ENCODE data around the gene MLH1. TPM values are rescaled to one million over a fixed set of nuclear protein-coding genes. Genes with fewer than 3 reads are reported as not detected.
A peak's percentile ranks its signal among the peaks of the same experiment; 100 is the strongest.

MLH1 gene
- total RNA-seq, 1 experiment from 2014 or later, result 28.5 TPM

DNA sequence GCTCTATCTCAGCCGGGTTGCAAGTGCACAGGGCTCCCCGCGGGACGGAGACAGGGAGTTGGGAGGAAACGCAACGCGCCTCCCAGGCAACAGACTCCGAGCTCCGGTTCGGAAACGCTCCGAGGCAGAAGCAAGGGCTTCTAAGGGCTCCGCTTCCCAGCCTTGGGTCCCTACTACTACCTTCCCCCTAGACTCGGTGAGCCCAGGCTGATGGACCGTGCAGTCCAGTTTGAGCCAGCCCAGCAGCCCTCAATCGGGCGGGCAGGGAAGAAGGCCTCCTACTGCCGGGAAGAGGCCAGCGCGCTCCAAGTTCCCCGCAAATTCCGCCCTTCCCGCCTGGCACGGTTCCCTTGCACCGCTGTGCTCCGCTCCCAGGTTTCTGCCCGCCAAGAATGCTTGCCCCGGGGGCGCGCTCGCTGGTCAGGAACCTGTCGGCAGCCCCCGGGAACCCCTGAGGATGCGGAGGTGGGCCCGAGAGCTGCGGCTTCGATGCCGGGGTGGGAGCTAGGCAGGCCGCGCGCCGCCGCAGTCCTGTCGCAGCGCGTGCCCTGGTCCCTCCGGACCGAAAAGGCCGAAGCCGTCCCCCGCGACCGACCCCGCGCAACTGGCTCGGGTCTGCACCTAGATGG is 49.2 kb upstream of the MLH1 start:
- intact Hi-C loops (cut with micrococcal nuclease; ENCODE audit: unreplicated experiment), result no loop called here
- CTCF ChIA-PET, result interaction anchor here (0.7 kb wide), 1 partner anchor 15 kb away, joined by 3 read pairs; no protein-coding TSS in a partner anchor
- ATAC-seq, result peak; percentile 87

DNA sequence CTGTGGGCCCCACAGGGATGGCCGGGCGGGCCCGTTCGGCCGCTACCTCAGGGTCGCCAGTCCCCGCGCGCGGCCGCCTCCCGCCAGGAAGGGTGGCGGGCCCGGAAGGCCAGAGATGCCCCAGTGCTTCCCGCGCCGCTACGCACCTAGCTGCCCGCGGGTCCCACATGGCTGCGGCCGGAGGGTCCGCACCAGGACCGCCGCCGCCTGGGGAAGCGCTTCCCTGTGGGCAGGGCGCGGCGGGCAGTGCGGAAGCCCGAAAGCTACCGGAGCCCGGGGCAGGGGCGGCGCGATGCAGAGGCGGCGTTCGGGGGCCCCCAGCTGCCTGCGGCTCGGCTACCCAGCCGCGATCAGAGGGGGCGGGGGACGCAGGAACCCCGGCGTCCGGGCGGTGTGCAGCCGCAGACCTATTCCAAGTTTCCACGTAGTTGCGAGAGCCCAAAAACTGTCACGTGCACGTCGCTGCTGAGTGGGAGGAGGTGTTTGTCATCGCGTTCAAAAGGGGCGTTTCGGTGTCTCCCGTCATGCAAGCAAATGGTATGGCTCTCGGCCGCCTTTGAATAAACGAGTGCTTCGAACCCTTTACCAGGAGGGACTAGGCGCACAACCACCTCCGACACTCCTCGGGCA is 48.6 kb upstream of the MLH1 start, which contains the start of gene TRANK1:
TRANK1 (minus strand) TSS at position 414 of the 630 bp plus-strand sequence; CDS start at position 169, 245 bp downstream.
- in situ Hi-C loops (cut with HindIII; ENCODE audit: low pct_unique_long_range_greater_than_20kb, low sequenced_read_pairs), result no loop called here
- no TSS peak for BruUV-seq (replicated peaks)
- no peak for TF ChIP-seq POLR2AphosphoS5 (IDR thresholded peaks at IDR 0.05; ENCODE audit: low read depth, low read length)
- TF ChIP-seq, protein P1, sequence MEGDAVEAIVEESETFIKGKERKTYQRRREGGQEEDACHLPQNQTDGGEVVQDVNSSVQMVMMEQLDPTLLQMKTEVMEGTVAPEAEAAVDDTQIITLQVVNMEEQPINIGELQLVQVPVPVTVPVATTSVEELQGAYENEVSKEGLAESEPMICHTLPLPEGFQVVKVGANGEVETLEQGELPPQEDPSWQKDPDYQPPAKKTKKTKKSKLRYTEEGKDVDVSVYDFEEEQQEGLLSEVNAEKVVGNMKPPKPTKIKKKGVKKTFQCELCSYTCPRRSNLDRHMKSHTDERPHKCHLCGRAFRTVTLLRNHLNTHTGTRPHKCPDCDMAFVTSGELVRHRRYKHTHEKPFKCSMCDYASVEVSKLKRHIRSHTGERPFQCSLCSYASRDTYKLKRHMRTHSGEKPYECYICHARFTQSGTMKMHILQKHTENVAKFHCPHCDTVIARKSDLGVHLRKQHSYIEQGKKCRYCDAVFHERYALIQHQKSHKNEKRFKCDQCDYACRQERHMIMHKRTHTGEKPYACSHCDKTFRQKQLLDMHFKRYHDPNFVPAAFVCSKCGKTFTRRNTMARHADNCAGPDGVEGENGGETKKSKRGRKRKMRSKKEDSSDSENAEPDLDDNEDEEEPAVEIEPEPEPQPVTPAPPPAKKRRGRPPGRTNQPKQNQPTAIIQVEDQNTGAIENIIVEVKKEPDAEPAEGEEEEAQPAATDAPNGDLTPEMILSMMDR (IDR thresholded peaks at IDR 0.05), result no peak
- peak within 1 kb of the TSS; percentile 46 to 63 for H3K4me3 ChIP-seq (ENCODE audit: low read depth in 2 of 2, low read length in 2 of 2)
- no peaks in the 10 kb centered on the region for H3K27me3 ChIP-seq (ENCODE audit: control insufficient read depth, insufficient read depth, low read length)
- POLR2A ChIA-PET, result no interaction called here
- CTCF ChIA-PET, result interaction anchor here (0.7 kb wide), 1 partner anchor 14 kb away, joined by 3 read pairs; no protein-coding TSS in a partner anchor
- intact Hi-C loops (cut with micrococcal nuclease; ENCODE audit: unreplicated experiment), result no loop called here
- H3K27ac ChIP-seq (ENCODE audit: low read length), result no peak within 1 kb of the TSS
- no peaks in the 10 kb centered on the region for H3K36me3 ChIP-seq (ENCODE audit: control insufficient read depth, insufficient read depth, low read length)
- H3K4me1 ChIP-seq (ENCODE audit: control insufficient read depth, insufficient read depth, low read length), result peaks cover 4% of the 10 kb centered on the region; the same call in 1 of the 2 replicates
- ATAC-seq (peak; percentile 65), DNase-seq (ENCODE audit: low read depth, low spot score) (no peak)
- H3K9me3 ChIP-seq (ENCODE audit: control insufficient read depth, insufficient read depth, low read depth, low read length), result no peaks in the 10 kb centered on the region; the same call in 1 of the 2 replicates

More for the DNA sequence above, 49.2 kb upstream of the MLH1 start:
- TF ChIP-seq SIN3A (IDR thresholded peaks at IDR 0.05; ENCODE audit: borderline replicate concordance, insufficient read depth, low read depth, low read length), result no peak
- TF ChIP-seq, protein P1 (IDR thresholded peaks at IDR 0.05), result no peak
- peak overlapping the region; percentile 46 to 63 for H3K4me3 ChIP-seq (ENCODE audit: low read depth in 2 of 2, low read length in 2 of 2)
- H3K9me3 ChIP-seq (ENCODE audit: control insufficient read depth, insufficient read depth, low read depth, low read length), result no peaks in the 10 kb centered on the region; the same call in 1 of the 2 replicates
- H3K27me3 ChIP-seq (ENCODE audit: control insufficient read depth, insufficient read depth, low read length), result no peaks in the 10 kb centered on the region
- in situ Hi-C loops (cut with HindIII; ENCODE audit: low pct_unique_long_range_greater_than_20kb, low sequenced_read_pairs), result no loop called here
- DNase-seq (ENCODE audit: low read depth, low spot score), result no peak
- BruUV-seq (replicated peaks), result no TSS peak
- peaks cover 4% of the 10 kb centered on the region; the same call in 1 of the 2 replicates for H3K4me1 ChIP-seq (ENCODE audit: control insufficient read depth, insufficient read depth, low read length)
- POLR2A ChIA-PET, result no interaction called here
- H3K36me3 ChIP-seq (ENCODE audit: control insufficient read depth, insufficient read depth, low read length), result no peaks in the 10 kb centered on the region
- H3K27ac ChIP-seq (ENCODE audit: low read length), result no peak overlapping the region

DNA sequence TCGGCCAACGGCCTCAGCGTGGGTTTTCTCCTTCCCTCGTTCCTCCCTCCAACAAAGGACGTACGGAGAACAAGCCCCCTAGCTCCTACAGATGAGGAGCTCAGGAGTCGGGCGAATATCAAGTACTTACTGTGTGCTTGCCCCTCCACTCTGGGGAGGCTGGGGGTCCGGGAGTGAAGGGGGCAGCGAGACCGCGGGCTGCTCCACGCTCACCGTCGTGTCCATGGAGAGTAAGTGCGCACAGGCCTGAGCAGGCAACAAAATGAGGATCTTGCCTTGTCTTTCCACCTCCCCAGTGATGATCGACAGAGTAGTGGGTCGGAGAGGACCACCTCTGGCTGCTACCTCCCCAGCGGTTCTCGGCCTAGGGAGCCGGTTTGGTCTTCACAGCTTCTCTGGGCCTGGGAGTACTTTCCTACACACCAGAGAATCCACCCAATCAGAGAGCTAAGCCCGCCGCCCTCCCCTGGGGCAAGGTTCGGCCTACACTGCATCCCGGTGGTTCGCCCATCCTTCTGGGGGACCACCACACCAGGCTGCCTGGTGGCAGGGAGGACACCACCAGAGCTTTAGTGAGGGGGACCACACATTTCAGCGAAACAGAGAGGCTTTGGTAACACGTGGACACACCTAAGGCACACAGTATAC is 47.9 kb upstream of the MLH1 start:
- ChIA-PET POLR2A (no interaction called here), CTCF (no interaction called here)
- peak overlapping the region; percentile 46 to 63; a peak in 3 of 4 replicates for H3K4me3 ChIP-seq (ENCODE audit: low read depth in 2 of 2, low read length in 2 of 2)
- no peak overlapping the region for H3K27ac ChIP-seq (ENCODE audit: low read length)
- TF ChIP-seq, protein P2, sequence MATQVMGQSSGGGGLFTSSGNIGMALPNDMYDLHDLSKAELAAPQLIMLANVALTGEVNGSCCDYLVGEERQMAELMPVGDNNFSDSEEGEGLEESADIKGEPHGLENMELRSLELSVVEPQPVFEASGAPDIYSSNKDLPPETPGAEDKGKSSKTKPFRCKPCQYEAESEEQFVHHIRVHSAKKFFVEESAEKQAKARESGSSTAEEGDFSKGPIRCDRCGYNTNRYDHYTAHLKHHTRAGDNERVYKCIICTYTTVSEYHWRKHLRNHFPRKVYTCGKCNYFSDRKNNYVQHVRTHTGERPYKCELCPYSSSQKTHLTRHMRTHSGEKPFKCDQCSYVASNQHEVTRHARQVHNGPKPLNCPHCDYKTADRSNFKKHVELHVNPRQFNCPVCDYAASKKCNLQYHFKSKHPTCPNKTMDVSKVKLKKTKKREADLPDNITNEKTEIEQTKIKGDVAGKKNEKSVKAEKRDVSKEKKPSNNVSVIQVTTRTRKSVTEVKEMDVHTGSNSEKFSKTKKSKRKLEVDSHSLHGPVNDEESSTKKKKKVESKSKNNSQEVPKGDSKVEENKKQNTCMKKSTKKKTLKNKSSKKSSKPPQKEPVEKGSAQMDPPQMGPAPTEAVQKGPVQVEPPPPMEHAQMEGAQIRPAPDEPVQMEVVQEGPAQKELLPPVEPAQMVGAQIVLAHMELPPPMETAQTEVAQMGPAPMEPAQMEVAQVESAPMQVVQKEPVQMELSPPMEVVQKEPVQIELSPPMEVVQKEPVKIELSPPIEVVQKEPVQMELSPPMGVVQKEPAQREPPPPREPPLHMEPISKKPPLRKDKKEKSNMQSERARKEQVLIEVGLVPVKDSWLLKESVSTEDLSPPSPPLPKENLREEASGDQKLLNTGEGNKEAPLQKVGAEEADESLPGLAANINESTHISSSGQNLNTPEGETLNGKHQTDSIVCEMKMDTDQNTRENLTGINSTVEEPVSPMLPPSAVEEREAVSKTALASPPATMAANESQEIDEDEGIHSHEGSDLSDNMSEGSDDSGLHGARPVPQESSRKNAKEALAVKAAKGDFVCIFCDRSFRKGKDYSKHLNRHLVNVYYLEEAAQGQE (IDR thresholded peaks at IDR 0.05; ENCODE audit: insufficient read depth in 1 of 2, low read depth in 2 of 2, low read length in 1 of 2), result no peak
- TF ChIP-seq TCF7L2 (IDR thresholded peaks at IDR 0.05; ENCODE audit: low read depth, low read length), result no peak
- TF ChIP-seq POLR2AphosphoS5 (IDR thresholded peaks at IDR 0.05; ENCODE audit: low read depth, low read length), result no peak
- TF ChIP-seq, protein P1 (IDR thresholded peaks at IDR 0.05), result no peak
- TF ChIP-seq SIN3A (IDR thresholded peaks at IDR 0.05; ENCODE audit: borderline replicate concordance, insufficient read depth, low read depth, low read length), result no peak
- peaks cover 4% of the 10 kb centered on the region; the same call in 1 of the 2 replicates for H3K4me1 ChIP-seq (ENCODE audit: control insufficient read depth, insufficient read depth, low read length)
- BruUV-seq (replicated peaks), result no TSS peak
- H3K9me3 ChIP-seq (ENCODE audit: control insufficient read depth, insufficient read depth, low read depth, low read length), result no peaks in the 10 kb centered on the region; the same call in 1 of the 2 replicates
- intact Hi-C loops (cut with micrococcal nuclease; ENCODE audit: unreplicated experiment) (no loop called here), in situ Hi-C loops (cut with HindIII; ENCODE audit: low pct_unique_long_range_greater_than_20kb, low sequenced_read_pairs) (no loop called here)
- DNase-seq (ENCODE audit: low read depth, low spot score), result no peak
- ATAC-seq, result no peak
- H3K36me3 ChIP-seq (ENCODE audit: control insufficient read depth, insufficient read depth, low read length), result no peaks in the 10 kb centered on the region
- H3K27me3 ChIP-seq (ENCODE audit: control insufficient read depth, insufficient read depth, low read length), result no peaks in the 10 kb centered on the region
